NCI-H524 treated with DMSO at 0.1 percent for 48 hours (cell line): ENCODE measurements around the gene SUMO2.

ENCODE experiments used
- DNase-seq: peaks from one replicate; lab custom pipeline; 2025; lab: John Stamatoyannopoulos, UW

SUMO2 gene

DNA sequence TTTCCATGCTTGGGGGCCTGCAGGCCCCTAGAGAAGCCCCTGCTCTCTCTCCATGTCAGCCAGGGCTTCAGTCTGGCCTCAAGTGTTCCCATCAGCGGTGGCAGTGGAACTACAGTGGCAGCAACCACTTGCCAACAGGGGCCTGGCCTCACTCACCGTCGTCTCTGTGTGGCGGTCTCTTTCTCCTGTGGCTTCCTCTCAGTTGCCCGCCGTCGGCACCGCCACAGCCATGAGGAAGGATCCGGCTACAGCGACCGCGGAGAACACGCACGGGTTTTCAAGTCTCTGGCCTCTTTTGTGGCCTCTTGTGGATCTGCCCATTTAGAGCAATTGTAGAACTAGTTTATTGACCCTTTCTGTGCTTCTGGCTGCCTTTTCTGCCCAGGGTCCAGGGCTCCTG lies 64.5 kb downstream of the SUMO2 start:
- no peak for DNase-seq

DNA sequence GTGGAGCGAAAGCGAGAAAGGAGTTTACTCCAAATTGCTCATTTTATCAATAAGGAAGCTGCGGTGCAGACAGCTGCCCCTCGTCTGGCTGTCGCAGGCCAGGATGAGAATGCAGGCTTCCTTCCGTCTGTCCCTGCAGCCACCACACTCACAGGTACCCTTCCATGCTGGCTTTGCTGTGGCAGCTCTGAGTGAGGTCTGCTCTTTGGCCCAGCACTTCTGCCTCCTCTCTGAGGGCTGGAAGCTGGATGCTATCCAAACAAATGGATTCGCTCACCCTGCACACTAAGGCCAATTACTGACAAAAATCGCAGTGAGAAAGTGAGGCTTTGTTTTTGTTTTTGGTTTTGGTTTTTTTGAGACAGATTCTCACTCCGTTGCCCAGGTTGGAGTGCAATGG lies 66.0 kb downstream of the SUMO2 start:
- DNase-seq, result no peak
